Activated CD4-positive, alpha-beta T cell treated with anti-CD3 and anti-CD28 coated beads, Interleukin-2, amount 10 ng/mL, durations not matched to agents 24 days and 14 days (primary cell): ENCODE measurements around the gene ADGRG1. TPM values are rescaled to one million over a fixed set of nuclear protein-coding genes. Genes with fewer than 3 reads are reported as not detected.

ENCODE experiments used
- DNase-seq: peaks from one replicate; pipeline ENCODE4 v3.0.0; 2022
- H3K27ac Mint-ChIP-seq: one replicate; pipeline ENCODE4 v1.8.0; 2022; ENCODE audit warnings: mild to moderate bottlenecking, mixed read lengths
- H3K27me3 Mint-ChIP-seq: one replicate; pipeline ENCODE4 v1.8.0; 2022; ENCODE audit warnings: mixed read lengths
- H3K36me3 Mint-ChIP-seq: one replicate; pipeline ENCODE4 v1.8.0; 2022; ENCODE audit warnings: low read depth, mild to moderate bottlenecking, mixed read lengths
- H3K4me1 Mint-ChIP-seq: one replicate; pipeline ENCODE4 v1.8.0; 2021; ENCODE audit warnings: mixed read lengths
- H3K4me3 Mint-ChIP-seq: one replicate; pipeline ENCODE4 v1.8.0; 2022; ENCODE audit warnings: mild to moderate bottlenecking, moderate library complexity, mixed read lengths
- H3K9me3 Mint-ChIP-seq: one replicate; pipeline ENCODE4 v1.8.0; 2021; ENCODE audit warnings: mixed read lengths
- intact Hi-C: fragments of 100-400 bp; cut with micrococcal nuclease; formaldehyde crosslinking; loops from one replicate; pipeline ENCODE4 v1.15.1; 2023
- total RNA-seq: library from RNA; stranded (reverse); gene quantifications from 2 replicates; pipeline ENCODE4 v1.2.3, GENCODE V29; 2022

The ADGRG1 gene
- total RNA-seq, 1 donor from 2014 or later, result 4.8 TPM

DNA sequence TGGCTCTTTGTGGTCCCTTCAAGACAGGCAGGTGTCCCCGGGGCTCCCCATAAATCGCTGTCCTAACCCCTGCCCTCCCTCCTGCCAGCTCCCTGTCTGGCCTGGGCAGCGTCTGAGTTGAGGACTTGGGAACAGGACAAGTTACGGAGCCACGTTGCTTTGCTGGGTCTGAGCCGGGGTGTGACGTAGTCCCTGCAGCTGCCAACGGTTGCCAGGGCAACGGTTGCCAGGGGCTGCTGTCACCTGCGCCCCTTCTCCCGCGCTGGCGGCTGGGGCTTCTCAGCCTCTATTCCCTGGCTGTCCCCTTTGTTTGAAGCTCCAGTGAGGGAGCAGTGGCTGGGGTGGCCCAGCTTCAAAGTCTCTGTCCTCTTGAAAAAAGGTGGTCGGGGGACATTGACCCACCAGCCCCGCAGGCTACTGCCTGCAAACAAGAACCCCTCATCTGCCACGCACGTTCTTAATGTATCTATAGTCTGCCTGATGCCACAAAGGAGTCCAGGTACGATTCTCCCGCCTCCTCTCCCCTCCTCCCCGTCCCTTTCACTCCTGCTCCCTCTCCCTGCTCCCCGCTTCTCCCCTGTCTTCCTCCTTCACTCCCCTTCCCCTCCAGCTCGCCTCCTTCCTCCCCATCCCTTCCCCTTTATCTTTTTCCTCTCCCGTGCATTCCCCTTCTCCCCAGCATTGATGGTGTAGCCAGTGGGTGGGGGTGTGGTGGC lies 10.9 kb downstream of the ADGRG1 start:
- Mint-ChIP-seq H3K9me3 (no peaks in the 10 kb centered on the region), H3K4me1 (peaks cover 2% of the 10 kb centered on the region), H3K4me3 (no peak overlapping the region), H3K27me3 (peaks cover 26% of the 10 kb centered on the region), H3K36me3 (no peaks in the 10 kb centered on the region), H3K27ac (no peak overlapping the region)
- DNase-seq, result peak; percentile 62
- intact Hi-C loops, result no loop called here

- H3K9me3 Mint-ChIP-seq, result no peaks in the 10 kb centered on the region
- H3K27me3 Mint-ChIP-seq, result peaks cover 26% of the 10 kb centered on the region
- no peak overlapping the region for H3K27ac Mint-ChIP-seq
- no peak for DNase-seq
- intact Hi-C loops, result no loop called here
- no peak overlapping the region for H3K4me3 Mint-ChIP-seq
- peaks cover 2% of the 10 kb centered on the region for H3K4me1 Mint-ChIP-seq
- H3K36me3 Mint-ChIP-seq, result no peaks in the 10 kb centered on the region
Measured at GRCh38 chr16:57640185-57640584, 11.8 kb downstream of the ADGRG1 start.

- no peak for DNase-seq
- intact Hi-C loops, result no loop called here
- peaks cover 2% of the 10 kb centered on the region for H3K4me1 Mint-ChIP-seq
- H3K27ac Mint-ChIP-seq, result no peak overlapping the region
- H3K36me3 Mint-ChIP-seq, result no peaks in the 10 kb centered on the region
- H3K4me3 Mint-ChIP-seq, result no peak overlapping the region
- H3K27me3 Mint-ChIP-seq, result peaks cover 26% of the 10 kb centered on the region
- no peaks in the 10 kb centered on the region for H3K9me3 Mint-ChIP-seq
Measured at GRCh38 chr16:57640612-57641011, 12.2 kb downstream of the ADGRG1 start.

DNA sequence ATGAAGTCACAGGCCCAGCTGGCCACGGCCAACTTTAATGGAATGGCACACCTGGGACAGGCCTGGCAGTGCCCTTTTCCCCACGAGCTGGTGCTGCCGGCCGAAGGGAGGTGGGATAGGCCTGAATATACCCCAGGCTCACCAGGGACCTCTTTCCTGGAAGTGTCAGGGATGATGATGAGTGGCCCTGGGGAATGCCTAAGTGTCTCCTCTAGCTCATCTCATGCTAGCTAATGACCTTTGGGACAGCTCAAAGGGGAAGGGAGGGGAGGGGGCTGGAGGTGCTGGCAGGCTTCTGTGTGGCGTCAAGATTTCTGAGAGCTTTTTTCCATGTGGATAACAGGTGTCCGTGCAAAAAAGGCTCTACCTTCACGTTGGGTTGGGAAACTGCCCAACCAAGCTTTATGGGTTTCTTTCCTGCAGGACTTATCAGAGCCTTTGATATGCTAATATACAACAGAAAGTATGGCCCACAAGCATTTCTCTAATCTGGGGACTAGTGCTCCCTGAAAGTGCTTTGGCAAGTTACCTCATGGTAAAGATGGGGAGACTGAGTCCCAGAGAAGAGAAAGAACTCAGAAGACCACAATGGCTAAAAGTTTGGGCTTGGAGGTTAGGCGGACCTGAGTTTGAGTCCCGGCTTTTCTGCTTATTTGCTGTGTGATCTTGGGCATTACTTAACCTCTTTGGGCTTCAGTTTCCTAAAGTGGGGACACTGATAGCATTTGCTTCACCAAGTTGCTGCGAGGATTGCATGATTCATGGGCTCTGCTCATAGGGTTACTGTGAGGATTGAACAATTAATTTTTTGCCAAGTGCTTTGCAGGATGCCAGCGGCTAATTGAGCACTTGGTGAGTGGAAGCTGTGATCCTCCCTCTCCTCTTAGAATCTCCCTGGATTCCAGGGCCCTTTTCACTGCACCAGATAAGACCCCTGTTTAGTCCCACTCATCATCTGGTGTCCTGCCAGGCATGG lies 14.0 kb downstream of the ADGRG1 start:
- no peaks in the 10 kb centered on the region for H3K9me3 Mint-ChIP-seq
- no peak overlapping the region for H3K27ac Mint-ChIP-seq
- intact Hi-C loops, result no loop called here
- H3K4me1 Mint-ChIP-seq, result peaks cover 6% of the 10 kb centered on the region
- H3K4me3 Mint-ChIP-seq, result no peak overlapping the region
- H3K36me3 Mint-ChIP-seq, result no peaks in the 10 kb centered on the region
- peaks cover 18% of the 10 kb centered on the region for H3K27me3 Mint-ChIP-seq
- DNase-seq, result no peak

- H3K36me3 Mint-ChIP-seq, result no peaks in the 10 kb centered on the region
- DNase-seq, result no peak
- no peak overlapping the region for H3K27ac Mint-ChIP-seq
- H3K9me3 Mint-ChIP-seq, result no peaks in the 10 kb centered on the region
- peaks cover 13% of the 10 kb centered on the region for H3K4me1 Mint-ChIP-seq
- H3K27me3 Mint-ChIP-seq, result peaks cover 11% of the 10 kb centered on the region
- intact Hi-C loops, result no loop called here
- H3K4me3 Mint-ChIP-seq, result no peak overlapping the region
Measured at GRCh38 chr16:57643147-57643874, 14.9 kb downstream of the ADGRG1 start.

- H3K4me3 Mint-ChIP-seq, result no peak overlapping the region
- intact Hi-C loops, result no loop called here
Measured at GRCh38 chr16:57643910-57644309, 15.5 kb downstream of the ADGRG1 start.

DNA sequence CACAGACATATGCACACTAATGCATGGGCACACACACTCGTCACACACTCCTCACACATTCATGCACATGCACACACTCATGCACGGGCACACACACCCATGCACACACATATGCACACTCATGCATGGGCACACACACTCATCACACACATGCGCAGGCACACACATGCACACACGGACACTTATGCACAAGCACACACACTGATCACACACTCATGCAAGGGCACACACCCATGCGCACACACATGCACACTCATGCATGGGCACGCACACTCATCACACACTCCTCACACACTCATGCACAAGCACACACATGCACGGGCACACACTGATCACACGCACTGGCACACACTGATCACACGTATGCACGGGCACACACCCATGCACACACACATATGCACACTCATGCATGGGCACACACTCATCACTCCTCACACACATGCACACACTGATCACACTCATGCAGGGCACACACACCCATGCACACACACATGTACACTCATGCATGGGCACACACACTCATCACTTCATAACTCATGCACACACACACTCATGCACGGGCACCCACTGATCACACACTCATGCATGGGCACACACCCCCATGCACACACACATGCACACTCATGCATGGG lies 16.1 kb downstream of the ADGRG1 start:
- Mint-ChIP-seq H3K9me3 (no peaks in the 10 kb centered on the region), H3K4me3 (no peak overlapping the region), H3K27me3 (peaks cover 8% of the 10 kb centered on the region), H3K27ac (no peak overlapping the region), H3K36me3 (no peaks in the 10 kb centered on the region), H3K4me1 (peaks cover 21% of the 10 kb centered on the region)
- intact Hi-C loops, result no loop called here
- no peak for DNase-seq

More at GRCh38 chr16:57643910-57644309, 15.5 kb downstream of the ADGRG1 start:
- peaks cover 17% of the 10 kb centered on the region for H3K4me1 Mint-ChIP-seq
- DNase-seq, result no peak
- H3K27ac Mint-ChIP-seq, result no peak overlapping the region
- H3K36me3 Mint-ChIP-seq, result no peaks in the 10 kb centered on the region
- H3K27me3 Mint-ChIP-seq, result peaks cover 8% of the 10 kb centered on the region
- no peaks in the 10 kb centered on the region for H3K9me3 Mint-ChIP-seq

DNA sequence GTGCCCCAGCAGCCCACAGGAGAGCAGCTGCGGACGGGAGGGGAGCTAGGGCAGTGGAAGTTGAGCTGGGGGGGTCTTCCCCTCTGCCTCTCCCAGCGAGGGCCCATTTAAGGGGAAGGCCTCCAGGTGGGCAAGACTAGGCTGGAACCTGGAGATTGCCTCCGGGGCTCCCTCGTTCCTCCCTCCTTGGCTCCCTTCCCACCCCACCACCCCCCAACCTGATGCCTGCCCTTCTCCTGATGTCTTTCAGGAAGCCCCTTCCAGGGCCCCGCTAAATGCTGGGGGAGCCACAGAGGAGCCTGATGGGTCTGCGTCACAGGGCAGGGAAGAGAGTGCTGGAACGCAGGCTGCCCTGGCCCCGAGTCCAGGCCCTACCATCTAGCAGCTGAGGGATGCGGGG lies 16.7 kb downstream of the ADGRG1 start:
- Mint-ChIP-seq H3K4me3 (no peak overlapping the region), H3K4me1 (peaks cover 21% of the 10 kb centered on the region), H3K27me3 (peaks cover 2% of the 10 kb centered on the region), H3K27ac (no peak overlapping the region), H3K9me3 (no peaks in the 10 kb centered on the region), H3K36me3 (no peaks in the 10 kb centered on the region)
- intact Hi-C loops, result no loop called here
- no peak for DNase-seq

DNA sequence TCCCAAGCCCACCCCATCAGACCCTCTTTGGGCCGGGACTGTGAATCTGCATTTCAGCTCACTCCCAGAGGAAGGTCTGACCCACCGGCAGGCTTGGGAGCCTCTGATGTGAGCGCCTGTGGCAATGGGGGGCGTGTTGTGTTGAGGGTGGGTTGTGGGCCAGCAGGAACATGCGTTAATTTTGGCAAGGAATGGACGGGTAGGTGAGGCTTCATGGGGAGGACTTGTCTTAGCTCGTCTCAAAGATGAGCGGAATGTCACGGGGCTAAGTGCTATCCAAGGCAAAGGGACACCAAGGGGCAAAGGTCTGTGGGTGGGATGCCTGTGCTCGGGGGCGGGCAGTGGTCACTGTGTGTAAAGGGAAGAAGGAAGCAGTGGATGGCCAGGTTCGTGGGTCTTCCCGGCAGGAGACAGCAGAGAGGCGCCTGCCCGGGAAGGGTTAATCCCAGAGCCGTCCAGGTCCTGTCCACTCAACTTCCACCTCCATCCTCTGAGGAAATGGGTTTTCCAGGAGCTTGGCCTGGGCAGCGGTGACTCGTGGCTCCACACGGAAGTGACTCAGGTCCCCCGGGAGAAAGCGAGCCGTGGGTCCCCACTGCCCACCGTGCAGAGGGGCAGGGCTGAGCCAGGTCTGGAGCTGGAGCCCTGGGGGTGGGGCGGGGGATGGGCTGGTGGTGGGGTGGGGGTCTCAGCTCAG lies 17.4 kb downstream of the ADGRG1 start:
- Mint-ChIP-seq H3K9me3 (no peaks in the 10 kb centered on the region), H3K4me1 (peaks cover 21% of the 10 kb centered on the region), H3K27me3 (no peaks in the 10 kb centered on the region), H3K4me3 (no peak overlapping the region), H3K36me3 (no peaks in the 10 kb centered on the region), H3K27ac (no peak overlapping the region)
- DNase-seq, result no peak
- intact Hi-C loops, result no loop called here

DNA sequence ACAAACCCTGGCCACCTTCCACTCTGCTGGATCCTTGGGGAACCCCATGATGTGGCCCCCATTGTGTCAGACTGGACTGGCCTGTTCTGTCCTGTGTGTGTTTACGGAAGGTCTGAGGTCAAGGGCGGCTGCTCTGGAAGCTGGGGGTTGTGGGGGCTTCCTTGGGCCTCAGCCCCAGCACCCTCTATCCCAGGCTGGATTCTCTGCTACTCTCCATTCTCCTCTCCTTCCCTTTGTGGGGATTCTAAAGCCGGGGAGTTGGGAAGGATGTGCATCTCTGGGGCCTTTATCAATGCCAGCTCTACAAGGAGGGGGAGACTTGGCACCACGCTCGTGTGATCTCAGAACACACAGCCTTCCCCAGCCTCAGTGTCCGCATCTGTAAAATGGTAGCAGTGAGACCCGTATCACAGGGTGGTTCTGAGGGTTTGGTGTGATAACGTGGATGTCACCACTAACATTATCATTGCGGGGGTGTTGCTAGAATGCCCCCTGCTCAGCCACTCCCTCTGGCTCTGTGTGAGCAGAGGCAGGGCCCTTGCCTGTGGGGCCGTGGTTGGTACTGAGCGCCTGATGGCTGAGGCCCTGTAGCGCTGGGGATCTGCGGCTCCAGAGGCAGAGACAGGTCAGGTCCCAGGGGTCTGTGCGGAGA lies 18.1 kb downstream of the ADGRG1 start:
- no peak for DNase-seq
- Mint-ChIP-seq H3K27ac (peak overlapping the region; percentile 2), H3K4me1 (peaks cover 25% of the 10 kb centered on the region), H3K36me3 (no peaks in the 10 kb centered on the region), H3K4me3 (no peak overlapping the region), H3K9me3 (no peaks in the 10 kb centered on the region), H3K27me3 (no peaks in the 10 kb centered on the region)
- intact Hi-C loops, result no loop called here

GRCh38 chr16:57647136-57647875 lies 18.9 kb downstream of the ADGRG1 start:
- Mint-ChIP-seq H3K4me3 (no peak overlapping the region), H3K9me3 (no peaks in the 10 kb centered on the region), H3K4me1 (peaks cover 33% of the 10 kb centered on the region), H3K27ac (peak overlapping the region; percentile 49), H3K36me3 (peaks cover 2% of the 10 kb centered on the region), H3K27me3 (no peaks in the 10 kb centered on the region)
- no peak for DNase-seq
- intact Hi-C loops, result no loop called here

- no peak for DNase-seq
- Mint-ChIP-seq H3K36me3 (peaks cover 2% of the 10 kb centered on the region), H3K27me3 (no peaks in the 10 kb centered on the region), H3K27ac (peak overlapping the region; percentile 14), H3K9me3 (no peaks in the 10 kb centered on the region), H3K4me3 (no peak overlapping the region), H3K4me1 (peaks cover 33% of the 10 kb centered on the region)
- intact Hi-C loops, result loop anchor here (2.0 kb wide), 3 partner anchors 45 to 87 kb away; partner anchors contain the start of gene KATNB1
Measured at GRCh38 chr16:57648125-57648524, 19.7 kb downstream of the ADGRG1 start.
